ENCODE results near the gene MASP2.
"Not testable (repeated sequence)": the region's sequence is repeated elsewhere in the genome, so short reads cannot be mapped to it uniquely, and the experiment has no call there.

MASP2 gene

GRCh38 chr1:11046625-11047365 lies at the start of gene MASP2:
Gene MASP2, minus strand, starts transcription at chr1:11047239. Its CDS starts 32 bp downstream, at chr1:11047207.
- no peak for DNase-seq (ENCODE audit: low read depth)
- no peak within 1 kb of the TSS for H3K4me3 ChIP-seq (replicated peaks; ENCODE audit: low read depth, low read length)

GRCh38 chr1:11083784-11084183 lies 36.7 kb upstream of the MASP2 start:
- not testable (repeated sequence) for DNase-seq (ENCODE audit: low read depth); H3K4me3 ChIP-seq (replicated peaks; ENCODE audit: low read depth, low read length)

More at GRCh38 chr1:11046625-11047365, at the start of gene MASP2:
- no peak for TF ChIP-seq CTCF (IDR thresholded peaks at IDR 0.05; ENCODE audit: low read length, missing control alignments)

- DNase-seq (ENCODE audit: low read depth): no peak
- H3K4me3 ChIP-seq (replicated peaks; ENCODE audit: low read depth, low read length): no peak overlapping the region
- TF ChIP-seq CTCF (IDR thresholded peaks at IDR 0.05; ENCODE audit: low read length, missing control alignments): no peak
Measured at GRCh38 chr1:11080931-11081330, 33.9 kb upstream of the MASP2 start.

- no peak for DNase-seq (ENCODE audit: low read depth)
- no peak overlapping the region for H3K4me3 ChIP-seq (replicated peaks; ENCODE audit: low read depth, low read length)
- TF ChIP-seq CTCF (IDR thresholded peaks at IDR 0.05; ENCODE audit: low read length, missing control alignments): no peak
Measured at GRCh38 chr1:11078631-11079030, 31.6 kb upstream of the MASP2 start.

- H3K4me3 ChIP-seq (replicated peaks; ENCODE audit: low read depth, low read length); DNase-seq (ENCODE audit: low read depth): not testable (repeated sequence)
Measured at GRCh38 chr1:11073398-11073797, 26.4 kb upstream of the MASP2 start.

- no peak for TF ChIP-seq CTCF (IDR thresholded peaks at IDR 0.05; ENCODE audit: low read length, missing control alignments)
- no peak overlapping the region for H3K4me3 ChIP-seq (replicated peaks; ENCODE audit: low read depth, low read length)
- no peak for DNase-seq (ENCODE audit: low read depth)
Measured at GRCh38 chr1:11072216-11072917, 25.3 kb upstream of the MASP2 start.

GRCh38 chr1:11071463-11072215 lies 24.6 kb upstream of the MASP2 start:
- DNase-seq (ENCODE audit: low read depth): no peak
- no peak for TF ChIP-seq CTCF (IDR thresholded peaks at IDR 0.05; ENCODE audit: low read length, missing control alignments)
- H3K4me3 ChIP-seq (replicated peaks; ENCODE audit: low read depth, low read length): no peak overlapping the region
